Prostate gland (tissue), 2 donors: ENCODE measurements around the gene PSMB10. TPM values are rescaled to one million over a fixed set of nuclear protein-coding genes. Genes with fewer than 3 reads are reported as not detected.

Experiments
- DNase-seq: peaks from one replicate; pipeline ENCODE4 v3.0.0-alpha.2; 2019; ENCODE audit warnings: low spot score
- H3K27ac ChIP-seq, 2 donors: fragments of 200-600 bp; sonication (generic); 2 replicates each; pipeline ENCODE4 v1.5.1; 2017 to 2019
- H3K27me3 ChIP-seq: fragments of 200-600 bp; sonication (generic); replicated peaks from 2 replicates; pipeline ENCODE4 v1.5.1; 2019; ENCODE audit not compliant: insufficient read depth
- H3K36me3 ChIP-seq, 2 donors: fragments of 200-600 bp; sonication (generic); 1 replicate in 1 of 2; 2 replicates in 1 of 2; pipeline versions ENCODE4 v1.5.1 to v1.8.1; 2017 to 2019
- H3K4me1 ChIP-seq: fragments of 200-600 bp; sonication (generic); replicated peaks from 2 replicates; pipeline ENCODE4 v1.5.1; 2019
- H3K4me3 ChIP-seq, 2 donors: fragments of 200-600 bp; sonication (generic); 2 replicates each; pipeline ENCODE4 v1.5.1; 2017 to 2019
- H3K9me3 ChIP-seq: fragments of 200-600 bp; sonication (generic); 2 replicates; pipeline ENCODE4 v1.5.1; 2017
- CTCF ChIP-seq, 4 experiments: fragments of 200-600 bp in 2 of 4; fragments of 450-650 bp in 2 of 4; sonication (generic) in 2 of 4; IDR thresholded peaks; 1 replicate in 3 of 4; 2 replicates in 1 of 4; pipeline ENCODE4 v1.5.1; 2016 to 2019; ENCODE audit warnings: antibody characterized with exemption in 4 of 4, mild to moderate bottlenecking in 2 of 4, moderate library complexity in 2 of 4
- POLR2A ChIP-seq: fragments of 450-650 bp; IDR thresholded peaks from one replicate; pipeline ENCODE4 v1.6.1; 2016; ENCODE audit warnings: antibody characterized with exemption, mild to moderate bottlenecking
- POLR2AphosphoS5 ChIP-seq: sonication (generic); formaldehyde crosslinking; IDR thresholded peaks from one replicate; pipeline ENCODE4 v1.6.1; 2017; ENCODE audit warnings: antibody characterized with exemption
- WGBS: methylation state at CpG from one replicate; pipeline ENCODE4 v1.1.5; 2018; 5-methylcytosine and 5-hydroxymethylcytosine counted together
- intact Hi-C: fragments of 100-400 bp; cut with DNase I; formaldehyde crosslinking; loops from one replicate; pipeline ENCODE4 v1.14.2; 2022
- total RNA-seq, 2 donors: library from RNA; depleted of rRNA; stranded (reverse); fragments of >200 nt; gene quantifications; one replicate each; pipeline ENCODE4 v1.1.0, GENCODE V29; 2016

Gene PSMB10
- total RNA-seq: 10 to 100 TPM; 29.9 to 42.5 TPM

GRCh38 chr16:67936124-67936879 is at the start of gene PSMB10:
PSMB10 (minus strand) TSS chr16:67936850; CDS start chr16:67936749, 101 bp downstream.
- intact Hi-C loops: loop anchor here (10.0 kb wide), 1 partner anchor 402 kb away; no protein-coding TSS in a partner anchor

GRCh38 chr16:67982011-67982696 is 45.5 kb upstream of the PSMB10 start:
- TF ChIP-seq POLR2AphosphoS5 (no peak), POLR2A (no peak), CTCF (IDR thresholded peaks at IDR 0.05) (no peak)
- no peaks in the 10 kb centered on the region for H3K27me3 ChIP-seq
- H3K4me1 ChIP-seq: no peaks in the 10 kb centered on the region
- WGBS: 98% methylated on average over 31 of the region's 49 CpGs
- H3K36me3 ChIP-seq: no peaks in the 10 kb centered on the region
- intact Hi-C loops: loop anchor here (10.0 kb wide), 1 partner anchor 53 kb away; no protein-coding TSS in a partner anchor
- H3K27ac ChIP-seq: no peak overlapping the region
- no peaks in the 10 kb centered on the region for H3K9me3 ChIP-seq
- no peak overlapping the region for H3K4me3 ChIP-seq
- no peak for DNase-seq

More at GRCh38 chr16:67936124-67936879, at the start of gene PSMB10:
- peaks cover 14% of the 10 kb centered on the region for H3K4me1 ChIP-seq
- peak; percentile 66 for TF ChIP-seq POLR2AphosphoS5
- no peak for TF ChIP-seq CTCF (IDR thresholded peaks at IDR 0.05)
- peak; percentile 61 for TF ChIP-seq POLR2A
- peak within 1 kb of the TSS; percentile 66 to 94 for H3K4me3 ChIP-seq
- peak within 1 kb of the TSS; percentile 91 to 95 for H3K27ac ChIP-seq
- H3K27me3 ChIP-seq: no peaks in the 10 kb centered on the region
- WGBS: under 1% methylated on average over 52 of the region's 54 CpGs
- DNase-seq: peak; percentile 30
- H3K9me3 ChIP-seq: no peaks in the 10 kb centered on the region
- no peaks in the 10 kb centered on the region for H3K36me3 ChIP-seq

- Histone ChIP-seq H3K27me3 (no peaks in the 10 kb centered on the region), H3K4me3 (no peak within 1 kb of the TSS), H3K36me3 (no peaks in the 10 kb centered on the region), H3K9me3 (no peaks in the 10 kb centered on the region), H3K27ac (no peak within 1 kb of the TSS), H3K4me1 (no peaks in the 10 kb centered on the region)
- WGBS: 74% methylated on average over 47 of the region's 62 CpGs
- intact Hi-C loops: loop anchor here (10.0 kb wide), 1 partner anchor 55 kb away; no protein-coding TSS in a partner anchor
- TF ChIP-seq POLR2A: no peak
- TF ChIP-seq CTCF (IDR thresholded peaks at IDR 0.05): no peak
- TF ChIP-seq POLR2AphosphoS5: no peak
- no peak for DNase-seq
Measured at GRCh38 chr16:67979955-67980678, 43.5 kb upstream of the PSMB10 start, which contains the start of gene DPEP3. DPEP3 (minus strand) TSS chr16:67980499; CDS start chr16:67980380, 119 bp downstream.

- intact Hi-C loops: no loop called here
- no peak overlapping the region for H3K27ac ChIP-seq
- H3K27me3 ChIP-seq: no peaks in the 10 kb centered on the region
- no peaks in the 10 kb centered on the region for H3K9me3 ChIP-seq
- WGBS: 88% methylated on average over 9 of the region's 9 CpGs
- no peak for DNase-seq
- H3K4me3 ChIP-seq: no peak overlapping the region
- TF ChIP-seq POLR2A (no peak), POLR2AphosphoS5 (no peak), CTCF (IDR thresholded peaks at IDR 0.05) (no peak)
- no peaks in the 10 kb centered on the region for H3K4me1 ChIP-seq
- H3K36me3 ChIP-seq: no peaks in the 10 kb centered on the region
Measured at GRCh38 chr16:67977469-67978227, 41.0 kb upstream of the PSMB10 start.
